Astrocyte of the cerebellum (primary cell): ENCODE results near the gene ZNF823.
A peak's percentile ranks its signal among the peaks of the same experiment; 100 is the strongest.

Experiments
- DNase-seq: peaks from one replicate; pipeline ENCODE4 v3.0.0-alpha.2; 2011; ENCODE audit warnings: low read depth
- H3K4me3 ChIP-seq: 2 replicates; pipeline ENCODE4 v1.5.1; 2011; ENCODE audit warnings: mild to moderate bottlenecking, low read depth, low read length, moderate library complexity
- CTCF ChIP-seq: IDR thresholded peaks from 2 replicates; pipeline ENCODE4 v1.5.1; 2012; ENCODE audit warnings: low read length, low read depth, moderate library complexity, mild to moderate bottlenecking; ENCODE audit errors: missing control alignments
- in situ Hi-C: cut with HindIII; loops from 2 replicates; pipeline ENCODE4 v1.10.0; 2017; ENCODE audit warnings: low sequenced_read_pairs

Gene ZNF823

DNA sequence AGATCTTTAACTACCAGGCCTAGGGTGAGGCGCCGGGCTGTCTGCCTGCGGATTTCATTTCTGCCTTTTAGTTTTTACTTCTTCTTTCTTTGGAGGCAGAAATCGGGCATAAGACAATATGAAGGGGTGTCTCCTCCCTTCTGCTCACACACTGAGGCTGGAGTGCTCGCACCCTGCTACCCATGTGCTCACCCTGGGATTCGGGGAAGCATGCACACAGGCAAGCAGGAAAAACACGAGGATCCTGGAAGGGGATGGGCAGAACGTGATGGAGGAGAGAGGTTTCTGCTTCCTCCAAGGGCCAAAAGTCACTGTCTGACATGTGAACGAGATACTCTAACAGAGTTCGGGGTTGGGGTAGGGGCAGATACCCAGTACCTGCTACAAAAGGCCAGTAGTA is 28.4 kb downstream of the ZNF823 start:
- no peak for TF ChIP-seq CTCF
- in situ Hi-C loops: no loop called here
- DNase-seq: no peak
- no peak overlapping the region for H3K4me3 ChIP-seq

- in situ Hi-C loops: no loop called here
- no peak overlapping the region for H3K4me3 ChIP-seq
- no peak for DNase-seq
- no peak for TF ChIP-seq CTCF
These were observed 30.3 kb downstream of the ZNF823 start for GRCh38 chr19:11708457-11708856.

DNA sequence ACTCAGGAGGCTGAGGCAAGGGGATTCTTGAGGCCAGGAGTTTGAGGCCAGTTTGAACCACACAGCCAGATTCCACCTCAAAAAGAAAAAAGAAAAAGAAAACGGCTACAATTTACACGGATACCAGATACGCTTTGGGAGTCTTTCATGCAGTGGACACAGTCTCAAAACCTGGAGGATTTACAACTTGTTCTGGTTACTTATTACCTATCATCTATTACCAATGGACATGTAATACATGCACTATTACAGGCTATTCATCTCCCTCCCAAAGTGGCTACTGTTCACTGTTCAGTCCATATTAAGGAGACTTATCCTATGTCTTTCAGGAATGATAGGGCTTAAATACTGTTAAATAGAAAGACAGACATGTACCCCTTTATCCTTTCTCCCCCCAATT is 33.3 kb downstream of the ZNF823 start:
- no peak overlapping the region for H3K4me3 ChIP-seq
- no peak for TF ChIP-seq CTCF
- in situ Hi-C loops: no loop called here
- no peak for DNase-seq

DNA sequence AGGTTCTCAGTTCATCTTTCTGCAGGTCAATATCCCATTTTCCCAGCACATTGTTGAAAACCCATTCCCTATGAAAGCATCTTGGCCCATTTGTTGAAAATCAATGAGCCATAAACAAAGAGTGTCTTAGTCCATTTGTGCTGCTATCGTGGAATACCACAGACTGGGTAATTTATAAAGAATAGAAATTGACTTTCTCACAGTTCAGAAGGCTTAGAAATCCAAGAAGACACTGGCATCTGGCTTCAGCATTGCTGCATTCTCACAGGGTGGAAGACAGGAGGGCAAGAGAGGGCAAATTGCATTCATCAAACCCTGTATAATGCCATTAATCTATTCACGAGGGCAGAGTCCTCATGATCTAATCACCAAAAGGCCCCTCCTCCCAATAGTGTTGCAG is 34.1 kb downstream of the ZNF823 start:
- TF ChIP-seq CTCF: no peak
- in situ Hi-C loops: no loop called here
- DNase-seq: no peak
- no peak overlapping the region for H3K4me3 ChIP-seq

DNA sequence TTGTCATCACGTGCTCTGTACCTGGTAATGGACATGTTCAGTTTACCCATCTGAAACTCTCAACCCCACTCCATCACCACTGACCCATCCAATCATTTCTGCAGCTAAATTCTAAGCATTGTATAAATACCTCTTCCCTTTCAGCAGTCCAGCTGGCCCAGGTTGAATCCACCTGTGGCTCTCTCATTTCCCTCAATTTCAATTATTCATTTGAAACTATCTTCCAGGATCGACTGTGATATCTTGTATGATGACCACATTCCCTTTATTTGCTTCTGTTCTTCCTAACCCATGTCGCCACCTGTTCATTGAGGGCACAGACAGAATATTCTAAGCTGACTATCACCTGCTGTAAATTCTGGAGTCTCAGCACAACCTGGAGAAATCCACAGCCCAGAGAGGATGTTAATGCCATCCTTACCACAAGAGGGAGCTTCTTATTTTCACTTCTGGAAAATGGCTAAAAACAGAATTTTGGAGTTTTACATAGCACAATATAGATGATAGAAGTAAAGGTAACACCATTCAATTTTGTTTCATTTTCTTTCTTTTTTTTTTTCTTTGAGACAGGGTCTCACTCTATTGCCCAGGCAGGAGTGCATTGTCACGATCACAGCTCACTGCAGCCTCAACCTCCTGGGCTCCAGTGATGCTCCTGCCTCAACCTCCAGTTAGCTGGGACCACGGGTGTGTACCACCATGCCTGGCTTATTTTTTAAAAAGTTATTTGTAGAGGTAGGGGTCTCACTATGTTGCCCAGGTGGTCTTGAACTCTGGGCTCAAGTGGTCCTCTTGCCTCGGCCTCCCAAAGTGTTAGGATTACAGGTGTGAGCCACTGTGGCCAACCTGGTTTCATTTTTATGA is 38.6 kb downstream of the ZNF823 start:
- TF ChIP-seq CTCF: peak; percentile 61
- H3K4me3 ChIP-seq: no peak overlapping the region
- in situ Hi-C loops: no loop called here
- DNase-seq: peak; percentile 11

DNA sequence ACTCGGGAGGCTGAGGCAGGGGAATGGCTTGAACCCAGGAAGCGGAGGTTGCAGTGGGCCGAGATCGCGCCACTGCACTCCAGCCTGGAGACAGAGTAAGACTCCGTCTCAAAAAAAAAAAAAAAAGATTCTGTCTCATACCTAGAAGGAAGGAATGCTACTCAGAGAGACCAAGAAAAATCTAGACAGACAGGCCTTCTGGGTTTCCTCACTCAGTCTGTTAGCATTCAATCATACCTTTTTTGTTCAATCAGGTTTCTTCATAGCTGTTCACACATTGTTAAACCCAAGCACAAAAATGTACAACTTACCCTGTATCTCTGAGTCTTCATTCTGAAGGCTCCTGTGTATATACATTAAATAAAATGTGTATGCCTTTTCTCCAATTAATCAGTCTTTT is 40.5 kb downstream of the ZNF823 start:
- no peak for DNase-seq
- in situ Hi-C loops: no loop called here

More for the DNA sequence above, 40.5 kb downstream of the ZNF823 start:
- TF ChIP-seq CTCF: no peak
- no peak overlapping the region for H3K4me3 ChIP-seq
